Esophagus squamous epithelium (tissue), 4 donors: ENCODE results near the gene MLLT10.

Experiments
- POLR2A ChIP-seq, 4 donors: fragments of 450-650 bp; IDR thresholded peaks; one replicate each; pipeline ENCODE4 v1.6.1; 2017; ENCODE audit warnings: antibody characterized with exemption in 4 of 4, mild to moderate bottlenecking in 4 of 4, moderate library complexity in 3 of 4
- TF ChIP-seq, protein P1 (sequence below), 6 experiments: fragments of 450-650 bp in 4 of 6; fragments of 200-600 bp in 2 of 6; sonication (generic) in 2 of 6; IDR thresholded peaks; one replicate each; pipeline ENCODE4 v1.5.1; 2016 to 2019; ENCODE audit warnings: antibody characterized with exemption in 6 of 6, mild to moderate bottlenecking in 4 of 6, moderate library complexity in 4 of 6

DNA sequence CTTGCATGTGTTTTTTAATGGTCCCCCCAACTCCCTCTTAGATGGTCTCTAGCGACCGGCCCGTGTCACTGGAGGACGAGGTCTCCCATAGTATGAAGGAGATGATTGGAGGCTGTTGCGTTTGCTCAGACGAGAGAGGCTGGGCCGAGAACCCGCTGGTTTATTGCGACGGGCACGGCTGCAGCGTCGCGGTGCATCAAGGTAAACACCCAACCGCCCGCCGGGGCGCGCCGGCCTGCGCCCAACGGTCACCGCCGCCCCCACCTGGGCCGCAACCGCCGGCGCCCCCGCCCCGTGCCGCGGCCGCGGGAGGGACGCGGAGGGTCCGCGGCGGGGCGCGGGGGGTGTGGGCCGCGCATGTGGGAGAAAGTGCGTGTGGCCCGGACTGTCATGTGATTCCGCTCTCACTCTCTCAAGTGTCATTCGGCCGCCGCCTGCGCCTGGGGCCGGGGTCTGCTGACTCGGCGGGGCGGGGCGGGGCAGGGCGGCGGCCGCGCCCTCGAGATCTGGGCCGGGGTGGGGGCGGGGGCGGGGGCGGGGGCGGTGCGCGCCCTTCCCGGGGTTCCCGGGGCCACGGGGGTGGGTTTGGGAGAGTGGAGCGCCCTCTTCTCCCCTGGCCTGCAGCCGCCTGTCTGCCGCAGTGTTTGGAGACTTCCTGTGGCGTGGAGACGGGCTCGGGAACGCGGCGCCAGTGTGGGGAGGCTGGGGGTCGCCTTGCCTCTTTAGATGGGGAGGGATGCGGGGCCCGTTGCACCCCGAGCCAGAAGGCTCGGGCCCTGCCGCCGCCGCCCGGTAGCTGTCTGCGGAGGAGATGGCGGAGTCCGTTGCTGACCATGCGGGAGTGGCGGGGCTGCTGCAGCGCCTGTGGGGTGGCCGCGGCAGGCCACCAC, 817 bp downstream of the MLLT10 start:
- no peak for TF ChIP-seq POLR2A (IDR thresholded peaks at IDR 0.05)
- TF ChIP-seq, protein P1, sequence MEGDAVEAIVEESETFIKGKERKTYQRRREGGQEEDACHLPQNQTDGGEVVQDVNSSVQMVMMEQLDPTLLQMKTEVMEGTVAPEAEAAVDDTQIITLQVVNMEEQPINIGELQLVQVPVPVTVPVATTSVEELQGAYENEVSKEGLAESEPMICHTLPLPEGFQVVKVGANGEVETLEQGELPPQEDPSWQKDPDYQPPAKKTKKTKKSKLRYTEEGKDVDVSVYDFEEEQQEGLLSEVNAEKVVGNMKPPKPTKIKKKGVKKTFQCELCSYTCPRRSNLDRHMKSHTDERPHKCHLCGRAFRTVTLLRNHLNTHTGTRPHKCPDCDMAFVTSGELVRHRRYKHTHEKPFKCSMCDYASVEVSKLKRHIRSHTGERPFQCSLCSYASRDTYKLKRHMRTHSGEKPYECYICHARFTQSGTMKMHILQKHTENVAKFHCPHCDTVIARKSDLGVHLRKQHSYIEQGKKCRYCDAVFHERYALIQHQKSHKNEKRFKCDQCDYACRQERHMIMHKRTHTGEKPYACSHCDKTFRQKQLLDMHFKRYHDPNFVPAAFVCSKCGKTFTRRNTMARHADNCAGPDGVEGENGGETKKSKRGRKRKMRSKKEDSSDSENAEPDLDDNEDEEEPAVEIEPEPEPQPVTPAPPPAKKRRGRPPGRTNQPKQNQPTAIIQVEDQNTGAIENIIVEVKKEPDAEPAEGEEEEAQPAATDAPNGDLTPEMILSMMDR (IDR thresholded peaks at IDR 0.05) = no peak
